Measurements from ENCODE around the gene PRRG2. TPM values are rescaled to one million over a fixed set of nuclear protein-coding genes. Genes with fewer than 3 reads are reported as not detected.

The PRRG2 gene
- total and polyA plus RNA-seq, 10 of the 15 experiments (the other 5 are each of a cell fraction or from before 2014, with no cell fraction given), result 0.09 to 2.1 (median 0.86) TPM

DNA sequence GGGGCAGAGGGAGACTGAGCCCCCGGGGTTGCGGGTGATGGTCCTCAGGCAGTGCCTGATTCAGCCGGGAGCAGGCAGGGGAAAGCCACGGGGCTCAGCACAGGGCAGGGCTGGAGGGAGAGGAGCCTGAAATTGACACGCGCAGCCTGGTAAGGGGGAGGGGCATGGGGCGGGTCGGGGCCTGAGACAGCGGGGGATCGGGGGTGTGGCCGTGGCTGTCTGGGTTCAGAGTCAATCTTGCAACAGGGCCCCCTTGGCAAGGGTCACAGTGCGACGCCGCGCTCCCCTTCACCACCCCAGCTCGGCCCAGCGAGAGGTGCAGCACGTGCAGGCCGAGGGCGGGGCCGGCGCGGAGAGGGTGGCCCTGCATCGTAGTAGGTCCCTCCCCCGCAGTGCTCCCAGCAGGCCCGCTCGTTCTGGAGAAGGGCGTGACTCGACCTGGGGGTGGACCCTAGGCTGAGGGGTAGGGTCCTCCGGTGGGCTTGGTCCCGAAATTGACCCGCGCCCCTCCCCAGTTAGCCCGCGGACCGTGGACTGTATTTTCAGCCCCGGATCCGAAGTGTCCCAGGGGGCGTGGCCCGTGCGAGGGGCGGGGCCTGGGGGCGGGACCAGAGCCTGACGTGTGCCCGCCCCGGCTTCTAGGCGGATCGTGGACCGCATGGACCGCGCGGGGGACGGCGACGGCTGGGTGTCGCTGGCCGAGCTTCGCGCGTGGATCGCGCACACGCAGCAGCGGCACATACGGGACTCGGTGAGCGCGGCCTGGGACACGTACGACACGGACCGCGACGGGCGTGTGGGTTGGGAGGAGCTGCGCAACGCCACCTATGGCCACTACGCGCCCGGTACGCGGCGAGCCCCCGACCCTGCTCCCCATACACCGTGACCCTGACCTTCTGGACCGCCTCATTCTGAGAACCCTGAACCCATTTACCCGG is 47.3 kb upstream of the PRRG2 start (continued):
- TF ChIP-seq, protein P1, sequence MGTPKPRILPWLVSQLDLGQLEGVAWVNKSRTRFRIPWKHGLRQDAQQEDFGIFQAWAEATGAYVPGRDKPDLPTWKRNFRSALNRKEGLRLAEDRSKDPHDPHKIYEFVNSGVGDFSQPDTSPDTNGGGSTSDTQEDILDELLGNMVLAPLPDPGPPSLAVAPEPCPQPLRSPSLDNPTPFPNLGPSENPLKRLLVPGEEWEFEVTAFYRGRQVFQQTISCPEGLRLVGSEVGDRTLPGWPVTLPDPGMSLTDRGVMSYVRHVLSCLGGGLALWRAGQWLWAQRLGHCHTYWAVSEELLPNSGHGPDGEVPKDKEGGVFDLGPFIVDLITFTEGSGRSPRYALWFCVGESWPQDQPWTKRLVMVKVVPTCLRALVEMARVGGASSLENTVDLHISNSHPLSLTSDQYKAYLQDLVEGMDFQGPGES (IDR thresholded peaks at IDR 0.05), result no peak
- TF ChIP-seq MYC (IDR thresholded peaks at IDR 0.05; ENCODE audit: insufficient read depth, insufficient read length, insufficient replicate concordance, low read length, severe bottlenecking), result peak; percentile 36
- peak; percentile 55; the same call in 1 of the 2 replicates for TF ChIP-seq SIN3A (IDR thresholded peaks at IDR 0.05; ENCODE audit: low read depth, low read length)
- no peak for TF ChIP-seq CHD1 (IDR thresholded peaks at IDR 0.05; ENCODE audit: low read depth, low read length)
- no peak for TF ChIP-seq MYB (IDR thresholded peaks at IDR 0.05; ENCODE audit: borderline replicate concordance, low read depth, low read length)
- TF ChIP-seq MXI1 (IDR thresholded peaks at IDR 0.05; ENCODE audit: low read depth, low read length), result peak; percentile 33; the same call in 1 of the 2 replicates
- TF ChIP-seq CBX5 (IDR thresholded peaks at IDR 0.05; ENCODE audit: low read depth), result no peak
- no peak for TF ChIP-seq SREBF2 (IDR thresholded peaks at IDR 0.05; ENCODE audit: low read length)
- no peak for TF ChIP-seq PAX8 (IDR thresholded peaks at IDR 0.05)
- TF ChIP-seq MEF2A (IDR thresholded peaks at IDR 0.05; ENCODE audit: insufficient read depth, low read depth, low read length), result no peak
- TF ChIP-seq EGR1 (IDR thresholded peaks at IDR 0.05; ENCODE audit: borderline replicate concordance in 1 of 2, low read depth in 2 of 2, low read length in 2 of 2), result peak in 1 of 2 experiments; percentile 72; a peak in 2 of 3 replicates
- TF ChIP-seq, protein P2, sequence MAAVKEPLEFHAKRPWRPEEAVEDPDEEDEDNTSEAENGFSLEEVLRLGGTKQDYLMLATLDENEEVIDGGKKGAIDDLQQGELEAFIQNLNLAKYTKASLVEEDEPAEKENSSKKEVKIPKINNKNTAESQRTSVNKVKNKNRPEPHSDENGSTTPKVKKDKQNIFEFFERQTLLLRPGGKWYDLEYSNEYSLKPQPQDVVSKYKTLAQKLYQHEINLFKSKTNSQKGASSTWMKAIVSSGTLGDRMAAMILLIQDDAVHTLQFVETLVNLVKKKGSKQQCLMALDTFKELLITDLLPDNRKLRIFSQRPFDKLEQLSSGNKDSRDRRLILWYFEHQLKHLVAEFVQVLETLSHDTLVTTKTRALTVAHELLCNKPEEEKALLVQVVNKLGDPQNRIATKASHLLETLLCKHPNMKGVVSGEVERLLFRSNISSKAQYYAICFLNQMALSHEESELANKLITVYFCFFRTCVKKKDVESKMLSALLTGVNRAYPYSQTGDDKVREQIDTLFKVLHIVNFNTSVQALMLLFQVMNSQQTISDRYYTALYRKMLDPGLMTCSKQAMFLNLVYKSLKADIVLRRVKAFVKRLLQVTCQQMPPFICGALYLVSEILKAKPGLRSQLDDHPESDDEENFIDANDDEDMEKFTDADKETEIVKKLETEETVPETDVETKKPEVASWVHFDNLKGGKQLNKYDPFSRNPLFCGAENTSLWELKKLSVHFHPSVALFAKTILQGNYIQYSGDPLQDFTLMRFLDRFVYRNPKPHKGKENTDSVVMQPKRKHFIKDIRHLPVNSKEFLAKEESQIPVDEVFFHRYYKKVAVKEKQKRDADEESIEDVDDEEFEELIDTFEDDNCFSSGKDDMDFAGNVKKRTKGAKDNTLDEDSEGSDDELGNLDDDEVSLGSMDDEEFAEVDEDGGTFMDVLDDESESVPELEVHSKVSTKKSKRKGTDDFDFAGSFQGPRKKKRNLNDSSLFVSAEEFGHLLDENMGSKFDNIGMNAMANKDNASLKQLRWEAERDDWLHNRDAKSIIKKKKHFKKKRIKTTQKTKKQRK (IDR thresholded peaks at IDR 0.05; ENCODE audit: low read depth, low read length), result no peak
- TF ChIP-seq TAF1 (IDR thresholded peaks at IDR 0.05; ENCODE audit: borderline replicate concordance, low read depth, low read length), result no peak
- no peak for TF ChIP-seq RUNX3 (IDR thresholded peaks at IDR 0.05; ENCODE audit: low read length)
- no peak for TF ChIP-seq NFXL1 (IDR thresholded peaks at IDR 0.05; ENCODE audit: borderline replicate concordance)
- TF ChIP-seq DPF2 (IDR thresholded peaks at IDR 0.05), result 0 out of 2 replicates have a peak, but pooled peaks have one; percentile 39
- TF ChIP-seq ZNF274 (IDR thresholded peaks at IDR 0.05; ENCODE audit: insufficient read depth, insufficient read length), result no peak
- TF ChIP-seq, protein P3, sequence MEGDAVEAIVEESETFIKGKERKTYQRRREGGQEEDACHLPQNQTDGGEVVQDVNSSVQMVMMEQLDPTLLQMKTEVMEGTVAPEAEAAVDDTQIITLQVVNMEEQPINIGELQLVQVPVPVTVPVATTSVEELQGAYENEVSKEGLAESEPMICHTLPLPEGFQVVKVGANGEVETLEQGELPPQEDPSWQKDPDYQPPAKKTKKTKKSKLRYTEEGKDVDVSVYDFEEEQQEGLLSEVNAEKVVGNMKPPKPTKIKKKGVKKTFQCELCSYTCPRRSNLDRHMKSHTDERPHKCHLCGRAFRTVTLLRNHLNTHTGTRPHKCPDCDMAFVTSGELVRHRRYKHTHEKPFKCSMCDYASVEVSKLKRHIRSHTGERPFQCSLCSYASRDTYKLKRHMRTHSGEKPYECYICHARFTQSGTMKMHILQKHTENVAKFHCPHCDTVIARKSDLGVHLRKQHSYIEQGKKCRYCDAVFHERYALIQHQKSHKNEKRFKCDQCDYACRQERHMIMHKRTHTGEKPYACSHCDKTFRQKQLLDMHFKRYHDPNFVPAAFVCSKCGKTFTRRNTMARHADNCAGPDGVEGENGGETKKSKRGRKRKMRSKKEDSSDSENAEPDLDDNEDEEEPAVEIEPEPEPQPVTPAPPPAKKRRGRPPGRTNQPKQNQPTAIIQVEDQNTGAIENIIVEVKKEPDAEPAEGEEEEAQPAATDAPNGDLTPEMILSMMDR (IDR thresholded peaks at IDR 0.05 in 2 of 3, conservative IDR thresholded peaks at IDR 0.05 in 1 of 3; ENCODE audit: control insufficient read depth in 2 of 3, extremely low read depth in 1 of 3, insufficient read depth in 1 of 3, low read depth in 3 of 3, low read length in 3 of 3), result peak; percentile 7 to 42 (median 37); a peak in 4 of 6 replicates
- TF ChIP-seq TCF12 (IDR thresholded peaks at IDR 0.05; ENCODE audit: low read depth, low read length), result no peak
